Esophagus squamous epithelium (tissue), 5 donors: ENCODE results near the gene CYREN. TPM values are rescaled to one million over a fixed set of nuclear protein-coding genes. Genes with fewer than 3 reads are reported as not detected.

Experiments used
- DNase-seq: peaks from one replicate; lab custom pipeline; 2025; lab: John Stamatoyannopoulos, UW
- H3K27ac ChIP-seq, 4 donors: fragments of 200-600 bp; sonication (generic); one replicate each; pipeline ENCODE4 v1.5.1; 2016 to 2019; ENCODE audit warnings: mild to moderate bottlenecking in 1 of 4
- H3K27me3 ChIP-seq, 4 donors: fragments of 200-600 bp; sonication (generic); 1 replicate in 3 of 4; 2 replicates in 1 of 4; pipeline versions ENCODE4 v1.5.1 to v1.6.0; 2017 to 2021; ENCODE audit warnings: antibody characterized with exemption in 1 of 4
- H3K36me3 ChIP-seq, 3 donors: fragments of 200-600 bp; sonication (generic); one replicate each; pipeline ENCODE4 v1.5.1; 2016 to 2019
- H3K4me1 ChIP-seq, 3 donors: fragments of 200-600 bp; sonication (generic); one replicate each; pipeline ENCODE4 v1.5.1; 2017 to 2019
- H3K4me3 ChIP-seq, 4 donors: fragments of 200-600 bp; sonication (generic); 1 replicate in 3 of 4; 2 replicates in 1 of 4; pipeline ENCODE4 v1.5.1; 2016 to 2019; ENCODE audit warnings: mild to moderate bottlenecking in 2 of 4, moderate library complexity in 1 of 4
- H3K9me3 ChIP-seq, 3 donors: fragments of 200-600 bp; sonication (generic); one replicate each; pipeline ENCODE4 v1.5.1; 2016 to 2019
- POLR2A ChIP-seq, 4 donors: fragments of 450-650 bp; IDR thresholded peaks; one replicate each; pipeline ENCODE4 v1.6.1; 2017; ENCODE audit warnings: antibody characterized with exemption in 4 of 4, mild to moderate bottlenecking in 4 of 4, moderate library complexity in 3 of 4
- WGBS, 2 donors: methylation state at CpG; one replicate each; pipeline ENCODE4 v1.1.5; 2018; 5-methylcytosine and 5-hydroxymethylcytosine counted together
- intact Hi-C: fragments of 100-400 bp; cut with DNase I; formaldehyde crosslinking; loops from one replicate; pipeline ENCODE4 v1.15.0; 2022
- total RNA-seq, 4 donors: library from RNA; depleted of rRNA; stranded (reverse); fragments of >200 nt; gene quantifications; one replicate each; pipeline ENCODE4 v1.1.0, GENCODE V29; 2016
- TF ChIP-seq, protein P1 (sequence below), 6 experiments: fragments of 450-650 bp in 4 of 6; fragments of 200-600 bp in 2 of 6; sonication (generic) in 2 of 6; IDR thresholded peaks; one replicate each; pipeline ENCODE4 v1.5.1; 2016 to 2019; ENCODE audit warnings: antibody characterized with exemption in 6 of 6, mild to moderate bottlenecking in 4 of 6, moderate library complexity in 4 of 6
- donor health status: DM: yes; HTN: yes; CAD: no.

Gene CYREN, protein sequence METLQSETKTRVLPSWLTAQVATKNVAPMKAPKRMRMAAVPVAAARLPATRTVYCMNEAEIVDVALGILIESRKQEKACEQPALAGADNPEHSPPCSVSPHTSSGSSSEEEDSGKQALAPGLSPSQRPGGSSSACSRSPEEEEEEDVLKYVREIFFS
- 10 to 100 TPM; 19.0 to 53.8 (median 35.4) TPM for total RNA-seq

DNA sequence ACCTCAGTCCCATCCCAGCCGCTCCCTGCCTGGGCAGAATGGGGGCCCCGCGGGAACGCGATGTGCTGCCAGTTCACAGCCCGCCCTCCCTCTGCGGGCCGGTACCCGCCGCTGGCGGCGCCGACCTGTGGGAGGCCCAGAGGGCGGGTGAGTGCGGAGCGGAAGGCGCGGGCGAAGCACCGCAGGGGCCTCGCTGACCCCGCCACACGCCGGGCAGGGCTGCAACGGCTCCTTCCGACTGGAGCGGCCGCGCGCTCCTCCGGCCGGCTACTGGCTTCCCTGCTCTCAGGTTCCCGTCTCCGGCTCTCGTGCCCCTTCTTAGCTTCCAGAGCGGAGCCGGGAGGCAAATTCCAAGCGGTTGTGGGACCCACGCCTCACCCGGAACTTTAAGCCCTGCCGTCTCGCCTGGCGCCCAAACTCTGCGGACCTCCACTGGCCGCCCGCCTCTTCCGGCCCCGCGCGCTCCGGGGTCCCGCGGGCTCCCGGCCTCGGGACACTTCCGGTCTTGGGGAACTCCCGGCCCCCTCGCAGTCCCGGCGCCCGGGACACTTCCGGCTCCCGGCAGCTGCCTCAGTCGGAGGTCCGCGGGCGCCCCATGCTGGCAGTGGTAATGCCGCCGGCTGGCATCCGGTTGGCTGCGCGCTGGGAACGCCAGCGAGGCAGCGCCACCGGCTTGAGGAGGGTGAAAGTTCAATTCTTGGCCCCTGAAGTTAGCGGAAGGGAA is at the start of gene CYREN:
TSS of gene CYREN (minus strand) at position 434 of the 724 bp plus-strand sequence. CDS start 1,785 bp downstream, outside the sequence.
- Histone ChIP-seq H3K27ac (peak within 1 kb of the TSS; percentile 95 to 99 (median 97)), H3K27me3 (no peaks in the 10 kb centered on the region), H3K4me1 (peaks cover 23 to 70% (median 53%) of the 10 kb centered on the region in 3 donors), H3K9me3 (no peaks in the 10 kb centered on the region), H3K4me3 (peak within 1 kb of the TSS; percentile 72 to 95 (median 82)), H3K36me3 (peaks cover 16 to 34% (median 18%) of the 10 kb centered on the region in 3 donors)
- TF ChIP-seq, protein P1, sequence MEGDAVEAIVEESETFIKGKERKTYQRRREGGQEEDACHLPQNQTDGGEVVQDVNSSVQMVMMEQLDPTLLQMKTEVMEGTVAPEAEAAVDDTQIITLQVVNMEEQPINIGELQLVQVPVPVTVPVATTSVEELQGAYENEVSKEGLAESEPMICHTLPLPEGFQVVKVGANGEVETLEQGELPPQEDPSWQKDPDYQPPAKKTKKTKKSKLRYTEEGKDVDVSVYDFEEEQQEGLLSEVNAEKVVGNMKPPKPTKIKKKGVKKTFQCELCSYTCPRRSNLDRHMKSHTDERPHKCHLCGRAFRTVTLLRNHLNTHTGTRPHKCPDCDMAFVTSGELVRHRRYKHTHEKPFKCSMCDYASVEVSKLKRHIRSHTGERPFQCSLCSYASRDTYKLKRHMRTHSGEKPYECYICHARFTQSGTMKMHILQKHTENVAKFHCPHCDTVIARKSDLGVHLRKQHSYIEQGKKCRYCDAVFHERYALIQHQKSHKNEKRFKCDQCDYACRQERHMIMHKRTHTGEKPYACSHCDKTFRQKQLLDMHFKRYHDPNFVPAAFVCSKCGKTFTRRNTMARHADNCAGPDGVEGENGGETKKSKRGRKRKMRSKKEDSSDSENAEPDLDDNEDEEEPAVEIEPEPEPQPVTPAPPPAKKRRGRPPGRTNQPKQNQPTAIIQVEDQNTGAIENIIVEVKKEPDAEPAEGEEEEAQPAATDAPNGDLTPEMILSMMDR (IDR thresholded peaks at IDR 0.05) = peak; percentile 58 to 86 (median 70)
- TF ChIP-seq POLR2A (IDR thresholded peaks at IDR 0.05) = peak in 3 of 4 donors; percentile 19 to 83 (median 70)
- peak; percentile 51 for DNase-seq
- intact Hi-C loops = no loop called here
- WGBS, 2 donors = 0 to 1% methylated on average over 2 to 15 of the region's 77 CpGs

DNA sequence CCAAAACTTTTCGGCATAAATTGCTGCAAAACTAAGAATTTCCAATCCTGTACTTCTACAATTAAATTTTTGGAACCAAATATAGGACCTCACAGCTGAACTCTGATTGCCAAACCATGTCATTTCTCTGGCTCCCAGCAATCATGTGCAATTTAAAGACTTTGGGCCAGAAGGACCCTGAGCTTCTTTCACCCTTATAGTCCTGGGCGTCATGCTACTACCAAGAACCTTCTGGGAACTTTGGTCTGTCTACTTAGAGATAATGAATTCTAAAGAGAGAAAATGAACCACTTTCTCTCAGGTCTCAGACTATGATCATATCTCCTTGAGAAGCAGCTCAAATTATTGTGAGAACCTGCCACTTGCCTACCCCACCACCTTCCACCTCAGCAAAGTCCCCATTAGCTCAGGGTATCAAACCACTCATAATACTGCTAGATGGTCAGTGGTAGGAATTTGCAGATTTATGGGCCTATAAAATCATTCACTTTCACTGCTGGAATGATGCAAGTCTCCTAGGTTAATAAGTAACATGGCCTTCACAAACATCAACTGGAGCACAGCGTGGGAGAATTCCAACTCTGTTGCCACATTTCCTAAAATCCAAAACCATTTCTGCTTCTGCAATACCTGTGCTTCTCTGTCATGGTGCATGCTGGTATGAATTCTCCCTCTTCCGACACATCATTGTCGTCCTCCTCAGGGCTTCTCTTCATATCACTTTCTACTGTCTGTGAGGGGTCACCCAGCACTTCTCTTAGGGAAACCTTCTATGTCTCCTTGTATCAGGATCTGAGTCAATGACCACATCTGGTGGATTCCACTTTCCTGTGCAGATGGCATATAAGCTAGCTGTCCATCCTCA is 47.4 kb upstream of the CYREN start:
- no peaks in the 10 kb centered on the region for H3K36me3 ChIP-seq
- no peaks in the 10 kb centered on the region for H3K9me3 ChIP-seq
- WGBS, 2 donors = 90 to 92% methylated on average over 5 of the region's 5 CpGs
- no peaks in the 10 kb centered on the region for H3K27me3 ChIP-seq
- intact Hi-C loops = no loop called here
- H3K27ac ChIP-seq = no peak overlapping the region
- no peak overlapping the region for H3K4me3 ChIP-seq
- TF ChIP-seq, protein P1 (IDR thresholded peaks at IDR 0.05) = no peak
- no peak for TF ChIP-seq POLR2A (IDR thresholded peaks at IDR 0.05)
- peaks cover 0 to 20% (median 6%) of the 10 kb centered on the region in 3 donors for H3K4me1 ChIP-seq
- no peak for DNase-seq

DNA sequence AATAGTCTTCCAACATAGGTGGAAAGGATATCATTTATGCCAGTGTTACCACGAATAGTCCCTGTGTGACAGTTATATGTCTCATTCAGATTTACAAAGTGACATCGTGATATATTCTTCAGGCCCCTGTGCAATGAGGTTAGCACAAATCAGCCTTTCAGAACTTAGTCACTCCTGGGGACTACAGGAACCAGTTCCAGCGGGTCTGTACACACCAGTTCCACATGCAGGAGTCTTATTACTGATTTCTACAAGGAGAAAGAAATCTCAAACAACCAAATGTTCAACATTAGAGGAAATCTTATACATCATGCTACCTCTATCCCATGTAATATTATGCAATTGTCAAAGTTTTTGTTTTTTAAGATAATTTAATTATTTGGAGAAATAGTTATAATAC is 45.2 kb upstream of the CYREN start:
- Histone ChIP-seq H3K4me1 (peaks cover under 1 to 33% (median 6%) of the 10 kb centered on the region in 3 donors), H3K9me3 (no peaks in the 10 kb centered on the region), H3K27ac (no peak overlapping the region), H3K27me3 (no peaks in the 10 kb centered on the region), H3K36me3 (no peaks in the 10 kb centered on the region), H3K4me3 (no peak overlapping the region)
- TF ChIP-seq, protein P1 (IDR thresholded peaks at IDR 0.05) = no peak
- no peak for TF ChIP-seq POLR2A (IDR thresholded peaks at IDR 0.05)
- DNase-seq = no peak
- intact Hi-C loops = no loop called here
- WGBS, 2 donors = 58 to 77% methylated on average over 3 of the region's 3 CpGs

DNA sequence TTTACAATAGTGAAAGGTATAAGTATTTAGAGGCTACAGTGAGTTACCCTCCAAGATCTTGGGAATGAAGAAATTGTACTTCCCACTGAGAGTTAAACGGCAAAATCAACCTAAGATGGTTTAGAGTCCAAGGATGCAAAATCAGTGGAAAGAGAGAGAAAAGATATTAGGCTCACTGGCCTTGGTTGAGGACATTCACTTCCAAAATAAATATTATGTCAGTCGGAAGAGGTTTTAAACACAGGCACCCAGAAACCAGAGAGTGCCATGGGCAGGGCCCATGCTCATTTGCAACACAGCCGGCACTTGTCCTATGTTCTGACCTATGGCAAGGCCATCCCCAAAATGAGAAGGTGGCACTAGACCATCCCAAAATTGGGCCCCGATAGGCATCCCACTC is 44.7 kb upstream of the CYREN start:
- Histone ChIP-seq H3K9me3 (no peaks in the 10 kb centered on the region), H3K27me3 (no peaks in the 10 kb centered on the region), H3K27ac (no peak overlapping the region), H3K4me1 (peaks cover 4 to 38% (median 11%) of the 10 kb centered on the region in 3 donors), H3K36me3 (no peaks in the 10 kb centered on the region), H3K4me3 (no peak overlapping the region)
- TF ChIP-seq POLR2A (IDR thresholded peaks at IDR 0.05) = no peak
- TF ChIP-seq, protein P1 (IDR thresholded peaks at IDR 0.05) = no peak
- DNase-seq = no peak
- whole genome bisulfite sequencing, 2 donors = 86 to 90% methylated on average over 4 of the region's 4 CpGs
- intact Hi-C loops = no loop called here
